GM19397 (cell line): Measurements from ENCODE around the gene RFX2.
"Not testable (repeated sequence)": the region's sequence is repeated elsewhere in the genome, so short reads cannot be mapped to it uniquely, and the experiment has no call there.

ENCODE experiments used
- ATAC-seq: cut with Tn5 transposase; IDR thresholded peaks from one replicate; pipeline ENCODE4 v1.9.1; 2021; ENCODE audit warnings: mild to moderate bottlenecking, moderate library complexity; ENCODE audit not compliant: unreplicated experiment

Gene RFX2

GRCh38 chr19:6041991-6042481 is 68.3 kb downstream of the RFX2 start:
- ATAC-seq: no peak

GRCh38 chr19:6041071-6041470 is 69.2 kb downstream of the RFX2 start:
- no peak for ATAC-seq

- ATAC-seq: no peak
These were observed 70.6 kb downstream of the RFX2 start for GRCh38 chr19:6039566-6040225.

- no peak for ATAC-seq
These were observed 71.5 kb downstream of the RFX2 start for GRCh38 chr19:6038634-6039405.

- ATAC-seq: no peak
These were observed 75.3 kb downstream of the RFX2 start for GRCh38 chr19:6035026-6035425.

- no peak for ATAC-seq
These were observed 75.8 kb downstream of the RFX2 start for GRCh38 chr19:6034512-6034911.

- ATAC-seq: no peak
These were observed 76.5 kb downstream of the RFX2 start for GRCh38 chr19:6033744-6034264.

GRCh38 chr19:6032827-6033226 is 77.5 kb downstream of the RFX2 start:
- no peak for ATAC-seq

GRCh38 chr19:6032381-6032780 is 77.9 kb downstream of the RFX2 start:
- ATAC-seq: no peak

GRCh38 chr19:6030214-6030507 is 80.1 kb downstream of the RFX2 start:
- ATAC-seq: no peak

- no peak for ATAC-seq
These were observed 83.7 kb downstream of the RFX2 start for GRCh38 chr19:6026390-6027227.

- not testable (repeated sequence) for ATAC-seq
These were observed 85.5 kb downstream of the RFX2 start for GRCh38 chr19:6024756-6025155.

GRCh38 chr19:6023936-6024335 is 86.4 kb downstream of the RFX2 start:
- no peak for ATAC-seq

- ATAC-seq: no peak
These were observed 87.1 kb downstream of the RFX2 start for GRCh38 chr19:6023085-6023682.

GRCh38 chr19:6022570-6023064 is 87.7 kb downstream of the RFX2 start:
- ATAC-seq: no peak

GRCh38 chr19:6021878-6022569 is 88.3 kb downstream of the RFX2 start:
- no peak for ATAC-seq

GRCh38 chr19:6020972-6021805 is 89.1 kb downstream of the RFX2 start:
- no peak for ATAC-seq

- ATAC-seq: no peak
These were observed 90.0 kb downstream of the RFX2 start for GRCh38 chr19:6020166-6020882.

- no peak for ATAC-seq
These were observed 91.5 kb downstream of the RFX2 start for GRCh38 chr19:6018786-6019185.
